ENCODE data around the gene LONP2. TPM values are rescaled to one million over a fixed set of nuclear protein-coding genes. Genes with fewer than 3 reads are reported as not detected.
"Not testable (repeated sequence)": the region's sequence is repeated elsewhere in the genome, so short reads cannot be mapped to it uniquely, and the experiment has no call there.

The LONP2 gene
- total RNA-seq, 1 donor from 2014 or later: 26.4 TPM

DNA sequence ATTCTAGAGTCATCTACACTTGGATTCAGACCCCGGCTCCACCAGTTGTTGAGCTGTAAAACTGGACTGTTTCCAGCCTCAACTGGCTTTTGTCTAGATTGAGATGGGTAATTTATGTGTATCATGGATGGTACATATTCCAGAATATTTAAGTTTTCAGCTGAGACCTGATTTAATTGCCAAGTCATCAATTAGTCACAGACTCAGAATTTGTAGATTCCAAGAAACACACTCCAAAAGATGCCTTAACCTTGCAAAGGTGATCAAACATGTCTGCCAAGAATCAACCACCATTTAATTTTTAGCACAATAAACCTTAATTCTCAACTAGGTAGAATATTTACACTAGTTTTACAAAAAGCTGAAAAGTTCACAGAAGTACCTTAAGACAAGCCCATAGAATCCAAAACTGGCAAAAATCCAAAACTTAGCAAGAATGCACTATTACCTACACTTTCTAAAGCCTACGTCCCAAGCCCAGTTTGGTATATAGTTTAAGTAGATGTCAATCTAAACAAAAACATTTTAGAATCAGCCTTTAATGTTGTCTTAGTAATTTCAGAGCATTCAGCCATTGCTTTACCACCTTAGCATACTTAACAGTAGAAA is 123.4 kb downstream of the LONP2 start:
- no peak for DNase-seq (ENCODE audit: low read depth in 2 of 2)

DNA sequence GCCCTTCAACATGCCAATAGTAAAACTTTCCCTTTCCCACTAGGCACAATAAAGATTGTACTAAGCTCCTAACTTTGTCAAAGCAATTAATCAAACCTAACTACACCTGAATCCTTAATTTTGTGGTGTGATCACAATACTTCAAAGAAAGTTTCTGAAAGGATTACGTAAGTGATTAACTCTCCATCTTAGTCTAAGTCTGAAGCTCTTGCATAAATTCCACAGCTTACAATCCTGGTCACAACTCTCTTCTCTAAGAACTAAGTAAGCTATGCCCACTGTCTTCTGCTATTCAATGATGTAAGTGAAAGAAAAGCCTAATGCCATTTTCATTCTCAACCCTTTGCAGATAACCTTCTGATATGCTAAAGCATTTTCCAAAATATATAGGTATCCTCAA is 125.7 kb downstream of the LONP2 start:
- no peak for DNase-seq (ENCODE audit: low read depth in 2 of 2)

DNA sequence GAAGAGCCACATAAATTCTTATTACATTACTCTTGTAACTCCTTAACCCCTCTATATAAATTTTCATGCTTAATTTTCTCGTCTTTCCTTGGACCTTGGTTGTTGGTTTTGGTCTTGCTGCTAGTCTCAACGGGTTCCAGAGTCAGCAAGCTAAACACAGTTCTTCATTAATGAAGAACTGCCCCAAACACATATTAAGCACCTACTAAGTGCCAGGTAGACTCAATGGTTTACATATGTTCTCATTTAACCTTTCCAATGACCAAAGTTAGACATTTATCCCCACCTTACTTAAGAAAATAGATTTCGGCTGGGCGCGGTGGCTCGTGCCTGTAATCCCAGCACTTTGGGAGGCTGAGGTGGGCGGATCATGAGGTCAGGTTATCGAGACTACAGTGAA is 126.1 kb downstream of the LONP2 start:
- no peak for DNase-seq (ENCODE audit: low read depth in 2 of 2)

DNA sequence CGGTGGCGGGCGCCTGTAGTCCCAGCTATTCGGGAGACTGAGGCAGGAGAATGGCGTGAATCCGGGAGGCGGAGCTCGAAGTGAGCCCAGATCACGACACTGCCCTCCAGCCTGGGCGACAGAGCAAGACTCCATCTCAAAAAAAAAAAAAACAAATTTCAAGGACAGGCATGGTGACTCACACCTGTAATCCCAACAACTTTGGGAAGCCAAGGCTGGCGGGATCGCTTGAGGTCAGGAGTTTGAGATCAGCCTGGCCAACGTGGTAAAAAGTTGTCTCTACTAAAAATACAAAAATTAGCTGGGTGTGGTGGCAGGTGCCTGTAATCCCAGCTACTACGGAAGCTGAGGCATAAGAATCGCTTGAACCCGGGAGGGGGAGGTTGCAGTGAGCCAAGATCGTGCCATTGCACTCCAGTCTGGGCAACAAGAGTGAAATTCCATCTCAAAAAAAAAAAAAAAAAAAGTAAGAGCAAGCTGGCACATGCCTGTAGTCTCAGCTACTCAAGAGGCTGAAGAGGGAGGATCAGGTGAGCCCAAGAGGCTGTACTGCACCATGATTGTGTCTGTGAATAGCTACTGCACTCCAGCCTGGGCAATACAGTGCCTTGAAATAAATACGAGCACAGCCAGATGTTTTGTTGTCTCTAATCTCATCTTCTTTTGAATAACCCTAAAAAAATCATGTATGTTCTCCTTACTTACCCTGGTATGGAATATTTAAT is 126.7 kb downstream of the LONP2 start:
- DNase-seq (ENCODE audit: low read depth in 2 of 2): not testable (repeated sequence)

DNA sequence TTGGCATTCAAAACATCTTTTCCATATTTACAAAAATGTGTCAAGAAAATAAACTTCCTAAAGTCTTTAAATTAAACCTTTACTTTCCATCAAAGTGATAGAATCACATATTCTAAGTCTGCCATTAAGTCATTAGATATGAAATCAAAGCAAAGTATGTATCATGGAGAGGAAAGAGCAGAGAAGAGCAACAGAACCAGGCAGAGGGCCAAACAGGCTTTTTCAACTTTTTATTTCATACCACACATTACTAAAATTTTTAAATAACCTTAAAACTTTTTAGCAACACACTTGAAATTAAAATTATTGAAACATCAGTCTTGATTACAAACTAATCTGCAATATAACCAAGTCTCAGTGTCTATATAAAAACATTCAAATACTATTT is 127.3 kb downstream of the LONP2 start:
- DNase-seq (ENCODE audit: low read depth in 2 of 2): no peak

DNA sequence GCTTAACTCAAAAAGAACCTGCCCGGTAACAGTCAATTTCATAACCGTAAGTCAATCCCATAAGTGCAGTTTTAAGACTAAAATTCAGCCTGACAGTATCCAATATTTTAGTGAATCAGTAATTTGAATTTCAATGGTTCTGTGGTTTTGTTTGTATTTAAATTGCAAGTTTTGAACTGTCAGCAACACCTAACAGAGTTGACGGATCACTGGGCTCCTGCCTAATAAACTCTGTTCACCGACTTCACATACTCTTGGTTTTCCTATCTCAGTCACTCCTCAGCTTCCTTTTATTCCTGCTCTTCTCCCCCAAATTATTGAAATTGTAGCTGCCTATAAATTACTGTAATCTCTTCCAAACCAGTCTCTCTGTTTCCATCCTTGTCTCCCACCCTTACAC is 128.6 kb downstream of the LONP2 start:
- no peak for DNase-seq (ENCODE audit: low read depth in 2 of 2)

DNA sequence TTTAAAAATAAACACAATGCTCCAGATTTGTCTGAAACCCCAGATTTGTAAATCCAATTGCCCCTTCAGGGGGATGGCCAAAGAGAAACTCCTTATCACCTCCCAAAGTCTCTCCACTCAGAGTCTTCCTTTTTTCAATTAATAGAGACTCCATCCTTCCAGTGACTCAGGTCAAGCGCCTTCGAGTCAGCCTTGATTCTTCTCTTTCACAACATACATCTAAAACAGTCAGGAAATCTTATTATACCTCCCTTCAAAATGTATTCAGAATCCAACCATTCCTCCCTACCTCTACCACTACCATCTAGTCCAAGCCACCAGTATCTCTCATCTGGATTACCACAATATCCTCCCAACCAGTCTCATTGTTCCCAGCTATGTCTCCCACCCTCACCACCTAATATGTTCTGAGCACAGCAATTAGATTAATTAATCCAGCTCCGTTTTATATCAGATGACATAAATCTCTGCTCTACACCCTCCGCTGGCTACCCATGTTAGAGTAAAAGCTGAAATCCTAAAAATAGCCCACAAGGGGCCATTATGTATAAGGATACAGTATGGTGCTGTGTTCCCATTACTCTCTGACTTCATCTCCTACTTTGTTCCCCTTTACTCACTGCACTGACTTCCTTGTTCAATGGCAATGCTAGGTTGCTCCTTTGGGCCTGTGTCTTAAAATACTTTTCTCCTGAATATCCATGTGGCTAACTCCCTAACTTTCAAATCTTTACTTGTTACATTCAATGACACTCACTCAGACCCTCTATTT is 129.3 kb downstream of the LONP2 start:
- DNase-seq (ENCODE audit: low read depth in 2 of 2): no peak

DNA sequence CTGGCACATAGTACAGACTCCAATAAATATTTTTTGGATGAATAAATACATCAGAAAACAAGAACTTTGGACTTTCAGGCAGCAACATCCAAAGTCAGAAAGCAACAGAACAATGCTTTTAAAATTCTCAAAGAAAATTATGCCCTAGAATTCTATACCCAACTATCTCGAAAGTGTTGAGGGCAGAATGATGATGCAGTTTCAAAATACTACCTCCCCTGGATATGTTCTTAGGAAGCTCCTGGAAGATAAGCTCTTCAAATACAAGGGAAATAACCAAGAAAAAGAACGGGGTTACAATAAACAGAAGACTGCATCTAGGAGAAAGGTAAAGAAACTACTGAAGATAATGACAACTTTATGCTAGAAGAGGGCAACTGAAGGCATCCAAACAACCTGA is 130.2 kb downstream of the LONP2 start:
- DNase-seq (ENCODE audit: low read depth in 2 of 2): no peak

DNA sequence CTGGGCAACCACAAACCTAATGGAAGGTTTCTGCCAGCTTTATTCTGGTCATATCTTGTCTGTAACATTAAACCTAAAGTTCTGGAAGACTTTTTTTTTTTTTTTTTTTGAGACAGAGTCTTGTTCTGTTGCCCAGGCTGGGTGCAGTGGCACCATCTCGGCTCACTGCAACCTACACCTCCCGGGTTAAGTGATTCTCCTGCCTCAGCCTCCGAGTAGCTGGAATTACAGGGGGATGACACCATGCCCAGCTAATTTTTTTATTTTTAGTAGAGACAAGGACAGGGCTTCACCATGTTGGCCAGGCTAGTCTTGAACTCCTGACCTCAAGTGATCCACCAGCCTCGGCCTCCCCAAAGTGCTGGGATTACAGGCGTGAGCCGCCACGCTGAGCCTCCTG is 133.2 kb downstream of the LONP2 start:
- not testable (repeated sequence) for DNase-seq (ENCODE audit: low read depth in 2 of 2)

DNA sequence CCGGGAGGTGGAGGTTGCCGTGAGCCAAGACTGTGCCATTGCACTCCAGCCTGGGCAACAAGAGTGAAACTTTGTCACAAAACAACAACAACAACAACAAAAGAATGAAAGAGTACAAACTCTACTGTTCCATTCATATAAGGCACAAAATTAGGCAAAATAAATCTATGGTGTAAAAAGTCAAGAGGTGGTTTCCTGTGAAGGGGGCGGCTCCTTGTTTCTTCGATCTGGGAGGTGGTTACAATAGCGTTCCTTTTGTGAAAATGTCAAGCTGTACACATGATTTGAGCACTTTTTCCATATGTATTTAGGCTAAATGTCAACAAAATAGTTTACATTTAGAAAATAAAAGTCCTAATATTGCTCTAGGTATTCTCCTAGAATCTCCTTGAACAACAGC is 134.2 kb downstream of the LONP2 start:
- no peak for DNase-seq (ENCODE audit: low read depth in 2 of 2)

DNA sequence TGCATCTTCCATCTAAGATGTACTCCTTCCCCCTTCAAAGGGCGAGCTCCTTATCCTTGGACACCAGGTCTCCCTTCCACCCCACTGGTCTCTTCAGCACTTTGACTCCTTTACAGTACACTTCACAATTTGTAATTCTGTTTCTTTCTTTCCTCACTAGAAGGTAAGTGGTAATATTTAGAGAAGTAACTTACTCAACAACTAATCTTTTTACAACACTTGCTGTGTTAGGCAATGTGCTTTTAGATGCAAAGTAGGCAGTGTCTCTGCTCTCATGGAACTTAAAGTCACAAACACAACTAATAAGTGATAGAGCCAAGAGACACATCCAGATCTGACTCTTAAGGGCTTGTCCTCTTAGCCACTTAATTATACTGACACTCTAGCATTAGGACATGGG is 134.7 kb downstream of the LONP2 start:
- DNase-seq (ENCODE audit: low read depth in 2 of 2): no peak

DNA sequence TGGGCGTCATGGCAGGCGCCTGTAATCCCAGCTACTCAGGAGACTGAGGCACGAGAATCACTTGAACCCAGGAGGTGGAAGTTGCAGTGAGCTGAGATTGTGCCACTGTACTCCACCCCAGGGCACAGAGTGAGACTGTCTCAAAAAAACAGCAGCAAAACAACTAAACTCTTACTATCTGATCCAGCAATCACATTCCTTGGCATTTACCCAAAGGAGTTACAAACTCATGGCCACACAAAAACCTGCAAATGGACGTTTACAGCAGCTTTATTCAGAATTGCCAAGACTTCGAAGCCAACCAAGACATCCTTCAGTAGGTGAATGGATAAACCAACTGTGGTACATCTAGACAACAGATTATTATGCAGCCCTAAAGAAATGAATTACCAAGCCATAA is 137.1 kb downstream of the LONP2 start:
- peak; percentile 8 to 24 for DNase-seq (ENCODE audit: low read depth in 2 of 2)

DNA sequence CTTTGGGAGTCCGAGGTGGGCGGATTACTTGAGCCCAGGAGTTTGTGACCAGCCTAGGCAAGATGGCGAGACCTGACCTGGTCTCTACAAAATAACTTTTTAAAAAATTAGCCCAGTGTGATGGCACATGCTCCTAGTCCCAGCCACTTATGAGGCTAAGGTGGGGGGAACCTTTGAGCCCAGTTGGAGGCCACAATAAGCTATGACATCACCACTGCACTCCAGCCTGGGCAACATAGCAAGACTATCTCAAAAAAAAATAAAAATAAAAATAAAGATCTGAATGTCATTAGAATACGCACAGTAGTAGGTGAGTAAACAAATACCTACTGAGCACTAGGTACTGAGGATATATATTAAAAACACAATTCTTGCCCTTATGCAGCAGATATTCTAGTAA is 138.0 kb downstream of the LONP2 start:
- no peak for DNase-seq (ENCODE audit: low read depth in 2 of 2)

DNA sequence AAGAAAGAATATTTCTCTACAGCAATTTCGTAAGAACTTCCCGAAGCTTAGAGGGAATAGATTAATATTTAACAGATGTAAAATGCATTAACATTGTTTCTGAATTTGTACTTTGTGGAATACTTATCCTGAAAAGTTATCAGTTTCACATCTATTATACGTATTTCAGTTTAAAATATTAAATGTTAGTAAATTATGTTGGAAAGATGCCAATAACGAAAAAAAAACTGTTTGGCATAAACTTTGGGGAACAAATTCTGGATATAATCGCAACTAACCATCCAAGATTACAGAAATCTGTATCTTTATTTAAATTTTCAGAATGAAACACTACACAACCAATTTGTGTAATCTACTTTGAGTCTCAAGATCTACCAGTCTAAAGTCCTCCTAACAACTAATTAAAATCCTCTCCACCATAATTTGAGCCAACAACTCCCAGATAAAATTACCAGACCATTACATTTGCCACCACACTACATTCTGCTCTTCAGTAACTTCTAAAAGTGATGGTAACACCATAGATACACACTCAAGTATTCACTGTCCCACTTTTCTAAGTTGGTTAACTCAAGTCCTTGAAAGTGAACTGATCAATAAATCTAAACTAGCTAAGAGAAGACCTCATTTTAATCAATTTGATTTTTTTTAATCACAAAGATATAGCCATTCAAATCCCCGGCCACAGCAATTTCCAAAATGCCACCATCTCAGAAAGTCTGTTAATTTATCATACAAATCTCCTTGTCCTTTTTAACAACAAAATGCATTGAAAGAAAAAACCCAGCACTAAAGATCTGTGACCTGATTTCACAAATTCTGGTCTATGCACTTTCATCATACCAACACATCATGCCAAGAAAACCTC is 139.1 kb downstream of the LONP2 start:
- no peak for DNase-seq (ENCODE audit: low read depth in 2 of 2)

DNA sequence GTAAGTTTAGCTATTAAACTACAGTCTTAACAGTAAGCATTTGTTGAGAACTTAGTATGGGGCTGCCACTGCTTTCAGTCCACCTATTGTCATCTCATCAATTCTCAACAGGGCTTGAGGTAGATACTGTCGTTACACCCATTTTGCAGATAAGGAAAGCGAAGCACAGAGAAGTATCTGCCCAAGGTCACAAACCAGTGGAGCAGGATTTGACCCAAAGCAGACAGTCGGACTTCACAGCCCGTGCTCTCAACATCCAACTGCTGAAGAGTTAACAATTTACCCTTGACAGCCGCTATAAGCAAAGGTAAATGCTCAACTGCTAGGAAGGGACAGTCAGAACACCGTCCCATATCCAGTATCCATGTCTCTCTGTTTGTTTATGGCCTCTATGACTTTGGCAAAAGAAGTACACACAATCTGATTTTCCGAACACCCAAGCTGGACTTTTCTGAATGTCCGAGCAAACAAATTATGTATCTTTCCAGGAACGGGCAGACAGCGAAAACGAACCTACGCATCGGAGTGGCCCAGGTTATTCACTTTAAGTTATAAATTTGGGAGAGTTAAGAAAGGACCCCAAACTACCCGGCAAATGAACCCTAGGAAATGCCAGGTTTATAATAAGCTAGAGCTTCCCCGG is 139.9 kb downstream of the LONP2 start:
- DNase-seq (ENCODE audit: low read depth in 2 of 2): peak; percentile 49 to 54

DNA sequence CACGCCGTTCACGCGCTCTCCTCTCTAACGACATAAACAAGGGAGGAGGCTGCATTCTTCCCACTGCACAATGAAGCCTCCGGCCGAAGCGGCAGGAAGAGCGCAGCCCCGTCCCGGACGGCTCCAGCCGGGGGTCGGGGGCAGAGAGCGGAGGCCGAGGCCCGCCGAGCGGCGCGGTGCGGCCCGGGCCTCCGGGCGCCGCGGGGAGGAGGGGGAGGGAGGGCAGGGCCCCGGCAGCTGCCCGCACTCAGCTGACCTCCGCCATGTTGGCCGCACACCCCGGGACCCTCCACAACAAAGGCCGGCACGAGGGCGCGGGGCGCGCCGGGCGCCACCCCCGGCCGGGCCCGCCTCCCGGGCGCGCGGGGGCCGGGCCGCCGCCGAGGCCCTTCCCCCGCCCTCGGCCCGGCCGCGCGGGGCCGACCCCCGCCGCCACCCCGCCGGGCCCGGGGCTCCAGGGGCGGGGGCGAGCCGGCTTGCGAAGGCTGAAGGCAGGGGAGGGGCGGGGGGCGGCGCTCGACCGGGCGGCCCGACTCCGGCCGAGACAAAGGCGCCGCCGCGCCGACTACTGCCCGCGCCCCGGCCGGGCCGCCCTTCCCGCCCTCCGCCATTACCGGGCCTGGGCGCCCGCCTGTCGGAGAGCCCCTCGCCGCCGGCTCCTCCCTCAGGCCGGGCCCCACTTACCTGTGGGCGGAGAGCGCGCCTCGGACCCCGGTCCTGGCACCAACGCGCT is 140.6 kb downstream of the LONP2 start:
- DNase-seq (ENCODE audit: low read depth in 2 of 2): peak; percentile 58 to 66

DNA sequence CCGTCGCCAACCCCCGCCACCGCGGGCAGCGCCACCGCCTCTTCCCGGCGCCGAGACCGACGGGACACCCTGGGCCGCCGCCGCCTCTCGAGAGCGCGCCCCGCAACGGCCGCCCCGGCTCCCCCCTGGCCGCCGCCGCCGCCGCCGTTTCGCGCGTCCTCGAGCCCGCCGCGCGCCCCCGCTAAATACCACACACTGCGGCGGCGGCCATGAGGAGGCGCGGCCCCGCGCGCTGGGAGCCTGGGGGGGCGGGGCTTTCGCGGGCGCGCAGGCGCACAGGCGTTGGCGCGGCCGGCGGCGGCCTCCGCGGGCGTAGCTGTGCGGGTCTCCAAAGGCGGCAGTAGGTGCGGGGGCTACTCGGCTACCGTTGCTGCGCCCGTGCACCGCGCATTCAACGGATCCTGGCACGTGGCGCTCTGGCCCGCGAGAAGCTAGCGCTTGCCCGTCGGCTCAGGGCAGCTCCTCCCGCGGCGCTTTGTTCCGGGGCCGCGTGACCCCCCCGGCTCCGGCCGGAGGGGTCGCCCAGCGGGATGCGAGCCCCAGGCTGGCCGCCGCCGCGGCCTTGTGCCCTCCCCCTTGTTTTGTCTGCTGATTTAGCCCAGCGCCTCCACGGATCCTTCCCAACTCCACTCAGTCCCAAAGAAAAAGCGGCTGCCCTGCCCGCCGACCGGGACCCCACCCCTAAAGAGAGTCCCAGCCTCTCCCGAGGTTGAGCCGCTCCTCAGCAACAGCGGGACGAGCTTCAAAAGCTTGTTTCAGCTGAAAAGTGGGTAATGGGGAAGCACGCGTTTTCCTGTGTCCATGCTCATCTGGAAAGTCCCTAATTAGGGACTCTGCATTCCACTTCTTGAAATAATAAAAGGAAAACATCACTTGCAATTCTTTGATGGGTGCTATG is 141.4 kb downstream of the LONP2 start, which contains the start of gene SIAH1:
SIAH1 (minus strand) TSS at position 161 of the 898 bp plus-strand sequence. CDS start 22,985 bp downstream, outside the sequence.
- DNase-seq (ENCODE audit: low read depth in 2 of 2): peak; percentile 82 to 90

DNA sequence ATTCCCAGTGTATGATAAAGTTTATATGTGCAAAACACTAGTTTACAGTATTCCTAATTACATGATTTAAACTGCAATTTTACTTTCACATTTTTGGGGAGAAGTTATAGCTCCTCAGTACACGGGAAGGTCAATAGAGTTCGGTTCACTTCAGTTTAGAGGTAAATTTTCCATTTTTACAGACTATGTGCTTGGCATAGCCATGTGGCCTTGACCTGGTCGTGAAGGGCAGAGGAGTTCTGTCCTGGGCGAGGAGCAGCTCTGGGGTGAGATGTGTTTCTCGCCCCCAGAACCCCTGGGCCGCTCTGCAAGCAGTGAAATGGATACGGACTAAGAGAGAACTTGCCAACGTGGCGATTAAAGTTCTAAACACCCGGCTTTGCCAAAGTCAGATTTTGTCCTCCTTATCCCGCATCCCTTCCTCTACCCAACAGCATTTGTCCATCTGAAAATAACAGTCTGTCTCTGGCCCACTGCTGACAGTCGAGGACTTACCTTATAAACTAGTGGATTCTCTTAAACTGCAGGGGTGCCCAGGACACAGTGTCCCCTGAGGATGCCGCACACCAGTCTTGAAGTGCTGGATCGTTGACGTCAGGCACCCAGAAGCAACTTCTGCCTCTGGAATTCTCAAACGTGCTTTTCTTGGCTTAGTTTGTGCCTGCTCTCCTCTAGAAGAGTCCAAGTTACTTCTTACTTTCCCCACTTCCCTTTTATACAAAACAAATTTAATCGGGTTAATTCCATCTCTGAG is 142.6 kb downstream of the LONP2 start:
- DNase-seq (ENCODE audit: low read depth in 2 of 2): no peak

DNA sequence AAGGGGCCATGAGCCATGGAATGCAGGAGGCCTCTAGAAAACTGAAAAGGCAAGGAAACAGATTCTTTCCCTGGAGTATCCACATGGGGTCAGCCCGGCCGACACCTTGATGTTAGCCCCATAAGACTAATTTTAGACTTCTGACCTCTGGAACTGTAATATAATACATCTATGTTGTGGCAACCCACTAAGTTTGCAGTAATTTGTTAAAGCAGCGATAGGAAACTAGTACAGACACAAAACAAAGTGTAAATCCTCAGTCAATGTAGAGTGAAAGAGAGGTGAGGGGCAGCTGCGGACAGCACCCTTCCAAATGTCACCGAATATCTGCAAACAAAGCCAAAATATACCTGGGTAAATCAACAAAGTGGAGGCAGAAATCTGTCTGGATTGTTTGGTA is 148.3 kb downstream of the LONP2 start:
- DNase-seq (ENCODE audit: low read depth in 2 of 2): no peak

All from lung microvascular endothelial cell (primary cell).